K562 (cell line): ENCODE data around the gene COX6B1. TPM values are rescaled to one million over a fixed set of nuclear protein-coding genes. Genes with fewer than 3 reads are reported as not detected.

Experiments used
- ARHGAP35 ChIP-seq: fragments of 450-650 bp; IDR thresholded peaks from 2 replicates; pipeline ENCODE4 v1.6.1; 2018; ENCODE audit not compliant: partially characterized antibody
- BRCA1 ChIP-seq, 2 experiments: fragments of 450-650 bp in 1 of 2; sonication (generic) in 1 of 2; formaldehyde crosslinking in 1 of 2; IDR thresholded peaks; 2 replicates each; pipeline versions ENCODE4 v1.5.0 to v1.6.1; 2017 to 2020; ENCODE audit warnings: mild to moderate bottlenecking in 1 of 2, missing genetic modification reagents in 1 of 2
- BRD4 ChIP-seq: fragments of 200-600 bp; sonication (generic); IDR thresholded peaks from 2 replicates; pipeline ENCODE4 v1.6.1; 2017; ENCODE audit warnings: inconsistent platforms
- DDX20 ChIP-seq: fragments of 450-650 bp; IDR thresholded peaks from 2 replicates; pipeline ENCODE4 v1.6.1; 2016; ENCODE audit warnings: missing genetic modification characterization, low read depth, mild to moderate bottlenecking, missing compliant biosample characterization, moderate library complexity
- EGR1 ChIP-seq: fragments of 450-650 bp; conservative IDR thresholded peaks from 2 replicates; pipeline ENCODE4 v1.6.1; 2017; ENCODE audit warnings: mild to moderate bottlenecking
- HIVEP1 ChIP-seq: fragments of 250-450 bp; sonication (Bioruptor Pico); IDR thresholded peaks from 2 replicates; pipeline ENCODE4 v1.4.0; 2020; ENCODE audit warnings: mild to moderate bottlenecking
- HMG20A ChIP-seq: fragments of 450-650 bp; formaldehyde crosslinking; conservative IDR thresholded peaks from 2 replicates; pipeline ENCODE4 v1.4.0; 2020; ENCODE audit warnings: mild to moderate bottlenecking, mixed read lengths
- KDM4B ChIP-seq, 2 experiments: fragments of 450-650 bp in 1 of 2; sonication (generic) in 1 of 2; IDR thresholded peaks; 2 replicates each; pipeline ENCODE4 v1.6.1; 2016 to 2017; ENCODE audit warnings: borderline replicate concordance in 2 of 2, antibody characterized with exemption in 1 of 2, low read depth in 1 of 2, mild to moderate bottlenecking in 1 of 2
- NFXL1 ChIP-seq: fragments of 450-650 bp; formaldehyde crosslinking; IDR thresholded peaks from 2 replicates; pipeline ENCODE4 v1.4.0; 2021; ENCODE audit warnings: mild to moderate bottlenecking
- PYGO2 ChIP-seq: fragments of 450-650 bp; IDR thresholded peaks from 2 replicates; pipeline ENCODE4 v1.6.1; 2016; ENCODE audit warnings: mild to moderate bottlenecking, missing genetic modification characterization, moderate library complexity, missing compliant biosample characterization
- SAFB2 ChIP-seq: fragments of 200-400 bp; formaldehyde crosslinking; IDR thresholded peaks from 2 replicates; pipeline ENCODE4 v1.6.1; 2018; ENCODE audit warnings: borderline replicate concordance, low read length, low read depth, moderate library complexity; ENCODE audit not compliant: severe bottlenecking
- SMAD4 ChIP-seq: fragments of 250-450 bp; sonication (Bioruptor Pico); conservative IDR thresholded peaks from 2 replicates; pipeline ENCODE4 v1.8.0; 2021; ENCODE audit warnings: inconsistent platforms, mild to moderate bottlenecking, moderate library complexity
- SREBF1 ChIP-seq: fragments of 150-350 bp; IDR thresholded peaks from 2 replicates; pipeline ENCODE4 v1.6.1; 2014; ENCODE audit warnings: antibody characterized with exemption, low read depth, low read length, borderline replicate concordance
- TGIF2 ChIP-seq: sonication (generic); formaldehyde crosslinking; IDR thresholded peaks from 2 replicates; pipeline ENCODE4 v1.8.1; 2022; ENCODE audit warnings: mild to moderate bottlenecking, missing genetic modification reagents, moderate library complexity
- ZBTB17 ChIP-seq: fragments of 450-650 bp; formaldehyde crosslinking; IDR thresholded peaks from 2 replicates; pipeline ENCODE4 v1.4.0; 2020; ENCODE audit warnings: mild to moderate bottlenecking
- ZC3H4 ChIP-seq: sonication (generic); formaldehyde crosslinking; IDR thresholded peaks from 2 replicates; pipeline ENCODE4 v1.9.0; 2021; ENCODE audit warnings: missing genetic modification reagents, borderline replicate concordance
- ZNF431 ChIP-seq: sonication (generic); formaldehyde crosslinking; IDR thresholded peaks from 2 replicates; pipeline ENCODE4 v1.8.0; 2022; ENCODE audit warnings: mild to moderate bottlenecking, missing genetic modification reagents
- polyA plus RNA-seq, 8 experiments: library from polyadenylated mRNA; depleted of rRNA in 4 of 8; stranded (reverse) in 5 of 8; unstranded in 3 of 8; fragments of >200 nt; fragmentation: Nextera tagmentation in 2 of 8; fragmentation: Illumina TruSeq in 1 of 8; extraction: Ambion mirVana in 2 of 8; extraction: Trizol in 1 of 8; gene quantifications; 2 replicates each; pipeline versions ENCODE4 v1.2.1 to v1.2.3, GENCODE V29; 2011 to 2014; ENCODE audit warnings: inconsistent platforms in 1 of 8, missing spikeins in 1 of 8
- total RNA-seq, 7 experiments: library from RNA; depleted of rRNA in 6 of 7; stranded (reverse); fragments of >200 nt in 6 of 7; fragmentation: Illumina TruSeq in 2 of 7; extraction: Trizol in 2 of 7; gene quantifications; 2 replicates each; pipeline versions ENCODE4 v1.2.1 to v1.2.3, GENCODE V29; 2011 to 2021; ENCODE audit warnings: low replicate concordance in 1 of 7
- TF ChIP-seq, protein P1 (sequence below): IDR thresholded peaks from 2 replicates; pipeline ENCODE4 v1.6.1; 2012; ENCODE audit warnings: low read depth, low read length, improper control_type of control experiment, borderline replicate concordance
- TF ChIP-seq, protein P2 (sequence below): sonication (generic); formaldehyde crosslinking; IDR thresholded peaks from 2 replicates; pipeline ENCODE4 v1.8.0; 2022; ENCODE audit warnings: mild to moderate bottlenecking, missing genetic modification reagents
- TF ChIP-seq, protein P3 (sequence below), 2 experiments: IDR thresholded peaks; 2 replicates each; pipeline ENCODE4 v1.6.1; 2012; ENCODE audit warnings: improper control_type of control experiment in 2 of 2, low read depth in 2 of 2, low read length in 2 of 2, borderline replicate concordance in 1 of 2
- TF ChIP-seq, protein P4 (sequence below): fragments of 450-650 bp; IDR thresholded peaks from 2 replicates; pipeline ENCODE4 v1.6.1; 2017; ENCODE audit warnings: mild to moderate bottlenecking, moderate library complexity

The COX6B1 gene
- total and polyA plus RNA-seq, 9 of the 15 experiments (the other 6 are each of a cell fraction or from before 2014, with no cell fraction given), result 777 to 2,393 (median 1,219) TPM

DNA sequence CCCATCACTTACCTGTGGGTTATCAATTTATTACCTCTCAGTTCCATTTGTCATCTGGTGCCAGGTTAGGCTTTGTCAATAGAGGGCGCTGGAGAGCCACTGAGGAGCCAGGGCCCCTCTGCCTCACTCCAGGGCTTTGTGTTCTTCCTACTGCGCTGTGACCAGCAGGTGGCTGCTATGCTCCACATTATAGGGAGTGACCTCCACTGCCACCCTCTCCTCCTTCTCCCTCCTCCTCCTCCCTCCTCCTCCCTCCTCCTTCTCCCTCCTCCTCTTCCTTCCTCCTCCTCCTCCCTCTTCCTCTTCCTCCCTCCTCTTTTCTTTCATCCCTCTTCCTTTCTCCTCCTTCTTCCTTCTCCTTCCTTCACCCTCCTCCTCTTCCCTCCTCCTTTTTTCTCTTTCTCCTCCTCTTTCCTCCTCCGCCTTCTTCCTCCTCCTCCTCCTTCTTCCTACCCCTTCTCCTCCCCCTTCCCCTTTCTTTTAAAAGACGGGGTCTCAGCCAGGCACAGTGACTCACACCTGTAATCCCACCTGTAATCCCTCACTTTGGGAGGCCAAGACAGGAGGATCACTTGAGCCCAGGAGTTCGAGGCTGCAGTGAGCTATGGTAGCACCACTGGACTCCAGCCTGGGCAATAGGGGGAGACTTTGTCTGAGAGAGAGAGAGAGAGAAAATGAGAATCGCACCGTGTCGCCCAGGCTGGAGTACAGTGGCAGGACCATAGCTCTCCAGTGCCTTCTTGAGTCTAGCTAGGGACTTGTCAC lies 45.9 kb downstream of the COX6B1 start (continued):
- TF ChIP-seq BRCA1 (IDR thresholded peaks at IDR 0.05), result no peak
- TF ChIP-seq BRCA1 (CRISPR knock-in tag; IDR thresholded peaks at IDR 0.05), result no peak
- no peak for TF ChIP-seq SAFB2
- TF ChIP-seq NFXL1 (CRISPR knock-in tag), result no peak
- TF ChIP-seq ZNF431 (CRISPR knock-in tag), result no peak
- no peak for TF ChIP-seq BRD4
- no peak for TF ChIP-seq HMG20A (CRISPR knock-in tag)
- TF ChIP-seq, protein P1, sequence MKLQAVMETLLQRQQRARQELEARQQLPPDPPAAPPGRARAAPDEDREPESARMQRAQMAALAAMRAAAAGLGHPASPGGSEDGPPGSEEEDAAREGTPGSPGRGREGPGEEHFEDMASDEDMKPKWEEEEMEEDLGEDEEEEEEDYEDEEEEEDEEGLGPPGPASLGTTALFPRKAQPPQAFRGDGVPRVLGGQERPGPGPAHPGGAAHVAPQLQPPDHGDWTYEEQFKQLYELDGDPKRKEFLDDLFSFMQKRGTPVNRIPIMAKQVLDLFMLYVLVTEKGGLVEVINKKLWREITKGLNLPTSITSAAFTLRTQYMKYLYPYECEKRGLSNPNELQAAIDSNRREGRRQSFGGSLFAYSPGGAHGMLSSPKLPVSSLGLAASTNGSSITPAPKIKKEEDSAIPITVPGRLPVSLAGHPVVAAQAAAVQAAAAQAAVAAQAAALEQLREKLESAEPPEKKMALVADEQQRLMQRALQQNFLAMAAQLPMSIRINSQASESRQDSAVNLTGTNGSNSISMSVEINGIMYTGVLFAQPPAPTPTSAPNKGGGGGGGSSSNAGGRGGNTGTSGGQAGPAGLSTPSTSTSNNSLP, result no peak
- TF ChIP-seq, protein P2, sequence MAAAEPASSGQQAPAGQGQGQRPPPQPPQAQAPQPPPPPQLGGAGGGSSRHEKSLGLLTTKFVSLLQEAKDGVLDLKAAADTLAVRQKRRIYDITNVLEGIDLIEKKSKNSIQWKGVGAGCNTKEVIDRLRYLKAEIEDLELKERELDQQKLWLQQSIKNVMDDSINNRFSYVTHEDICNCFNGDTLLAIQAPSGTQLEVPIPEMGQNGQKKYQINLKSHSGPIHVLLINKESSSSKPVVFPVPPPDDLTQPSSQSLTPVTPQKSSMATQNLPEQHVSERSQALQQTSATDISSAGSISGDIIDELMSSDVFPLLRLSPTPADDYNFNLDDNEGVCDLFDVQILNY (CRISPR knock-in tag), result no peak
- no peak for TF ChIP-seq ZBTB17 (CRISPR knock-in tag)
- peak; percentile 77 for TF ChIP-seq ARHGAP35
- TF ChIP-seq, protein P3, sequence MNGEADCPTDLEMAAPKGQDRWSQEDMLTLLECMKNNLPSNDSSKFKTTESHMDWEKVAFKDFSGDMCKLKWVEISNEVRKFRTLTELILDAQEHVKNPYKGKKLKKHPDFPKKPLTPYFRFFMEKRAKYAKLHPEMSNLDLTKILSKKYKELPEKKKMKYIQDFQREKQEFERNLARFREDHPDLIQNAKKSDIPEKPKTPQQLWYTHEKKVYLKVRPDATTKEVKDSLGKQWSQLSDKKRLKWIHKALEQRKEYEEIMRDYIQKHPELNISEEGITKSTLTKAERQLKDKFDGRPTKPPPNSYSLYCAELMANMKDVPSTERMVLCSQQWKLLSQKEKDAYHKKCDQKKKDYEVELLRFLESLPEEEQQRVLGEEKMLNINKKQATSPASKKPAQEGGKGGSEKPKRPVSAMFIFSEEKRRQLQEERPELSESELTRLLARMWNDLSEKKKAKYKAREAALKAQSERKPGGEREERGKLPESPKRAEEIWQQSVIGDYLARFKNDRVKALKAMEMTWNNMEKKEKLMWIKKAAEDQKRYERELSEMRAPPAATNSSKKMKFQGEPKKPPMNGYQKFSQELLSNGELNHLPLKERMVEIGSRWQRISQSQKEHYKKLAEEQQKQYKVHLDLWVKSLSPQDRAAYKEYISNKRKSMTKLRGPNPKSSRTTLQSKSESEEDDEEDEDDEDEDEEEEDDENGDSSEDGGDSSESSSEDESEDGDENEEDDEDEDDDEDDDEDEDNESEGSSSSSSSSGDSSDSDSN (IDR thresholded peaks at IDR 0.05; ENCODE audit: borderline replicate concordance in 1 of 2, low read depth in 2 of 2, low read length in 2 of 2), result 0 out of 4 replicates have a peak, but pooled peaks of 1 of the 2 experiments have one; percentile 22
- no peak for TF ChIP-seq KDM4B (IDR thresholded peaks at IDR 0.05; ENCODE audit: borderline replicate concordance in 2 of 2, low read depth in 1 of 2)
- TF ChIP-seq EGR1, result peak; percentile 32
- TF ChIP-seq DDX20, result no peak
- TF ChIP-seq HIVEP1 (CRISPR knock-in tag), result no peak
- TF ChIP-seq, protein P4, sequence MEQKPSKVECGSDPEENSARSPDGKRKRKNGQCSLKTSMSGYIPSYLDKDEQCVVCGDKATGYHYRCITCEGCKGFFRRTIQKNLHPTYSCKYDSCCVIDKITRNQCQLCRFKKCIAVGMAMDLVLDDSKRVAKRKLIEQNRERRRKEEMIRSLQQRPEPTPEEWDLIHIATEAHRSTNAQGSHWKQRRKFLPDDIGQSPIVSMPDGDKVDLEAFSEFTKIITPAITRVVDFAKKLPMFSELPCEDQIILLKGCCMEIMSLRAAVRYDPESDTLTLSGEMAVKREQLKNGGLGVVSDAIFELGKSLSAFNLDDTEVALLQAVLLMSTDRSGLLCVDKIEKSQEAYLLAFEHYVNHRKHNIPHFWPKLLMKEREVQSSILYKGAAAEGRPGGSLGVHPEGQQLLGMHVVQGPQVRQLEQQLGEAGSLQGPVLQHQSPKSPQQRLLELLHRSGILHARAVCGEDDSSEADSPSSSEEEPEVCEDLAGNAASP, result no peak
- TF ChIP-seq SMAD4 (CRISPR knock-in tag), result no peak
- no peak for TF ChIP-seq TGIF2 (CRISPR knock-in tag)
- no peak for TF ChIP-seq PYGO2 (tag)
- TF ChIP-seq ZC3H4 (CRISPR knock-in tag), result no peak
- TF ChIP-seq SREBF1, result no peak
